ENCODE measurements around the gene WFDC8. TPM values are rescaled to one million over a fixed set of nuclear protein-coding genes. Genes with fewer than 3 reads are reported as not detected.
"Not testable (repeated sequence)": the region's sequence is repeated elsewhere in the genome, so short reads cannot be mapped to it uniquely, and the experiment has no call there.

Gene WFDC8
- polyA plus RNA-seq, 1 of the 3 experiments (the other 2 are of a cell fraction), result not detected

DNA sequence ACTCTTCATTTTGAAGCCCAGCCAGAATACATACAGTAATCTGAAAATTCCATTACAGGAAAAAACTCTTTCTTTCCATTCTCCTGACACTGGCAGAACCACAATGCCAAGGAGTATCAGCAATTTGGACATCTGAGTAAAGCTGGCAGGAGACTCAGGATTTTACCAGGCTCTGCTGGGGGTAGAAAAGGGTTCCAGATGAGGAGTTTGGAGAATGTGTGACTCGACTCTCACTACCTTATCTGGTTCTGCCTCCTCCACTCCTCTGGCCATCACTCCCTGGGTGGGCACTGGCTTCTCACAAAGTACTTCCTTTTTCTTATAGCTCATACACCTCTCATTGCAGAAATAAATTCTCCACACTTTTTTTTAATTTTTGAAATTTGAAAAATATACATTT is 10.6 kb upstream of the WFDC8 start:
- H4K20me1 ChIP-seq (ENCODE audit: insufficient read depth), result no peaks in the 10 kb centered on the region
- peaks cover 14% of the 10 kb centered on the region; the same call in 1 of the 2 replicates for H3K27me3 ChIP-seq (ENCODE audit: insufficient read depth)
- no peaks in the 10 kb centered on the region for H3K4me1 ChIP-seq (ENCODE audit: control insufficient read depth in 1 of 2, insufficient read depth in 2 of 2, low read depth in 1 of 2, low read length in 1 of 2)
- H3K9me2 ChIP-seq, result no peaks in the 10 kb centered on the region
- no peaks in the 10 kb centered on the region for H3K36me3 ChIP-seq (replicated peaks in 1 of 2; ENCODE audit: control insufficient read depth in 1 of 2, insufficient read depth in 2 of 2, low read length in 1 of 2)
- no peaks in the 10 kb centered on the region for H3K79me2 ChIP-seq (ENCODE audit: insufficient read depth)
- no peaks in the 10 kb centered on the region for H3F3A ChIP-seq (replicated peaks; ENCODE audit: insufficient read depth)
- WGBS (ENCODE audit: low lambda C conversion rate), result 0% methylated on average over 1 of the region's 1 CpG
- H3K27ac ChIP-seq (ENCODE audit: low read depth in 2 of 2, low read length in 1 of 2), result no peak overlapping the region
- H3K4me3 ChIP-seq (ENCODE audit: low read depth in 2 of 2, low read length in 1 of 2), result no peak overlapping the region
- no peak for DNase-seq
- H3K9me3 ChIP-seq, result no peaks in the 10 kb centered on the region
- H2AFZ ChIP-seq (ENCODE audit: low read depth), result no peak overlapping the region
- ChIA-PET CTCF (interaction anchor here (1.7 kb wide), 1 partner anchor 181 kb away, joined by 5 read pairs; no protein-coding TSS in a partner anchor), POLR2A (no interaction called here)
- no peak overlapping the region for H3K4me2 ChIP-seq
- no peak overlapping the region for H3K9ac ChIP-seq
- TF ChIP-seq SIN3A (IDR thresholded peaks at IDR 0.05; ENCODE audit: borderline replicate concordance, low read depth, low read length), result no peak
- TF ChIP-seq RAD21 (IDR thresholded peaks at IDR 0.05; ENCODE audit: low read length), result no peak
- no peak for TF ChIP-seq YY1 (IDR thresholded peaks at IDR 0.05; ENCODE audit: low read depth)

DNA sequence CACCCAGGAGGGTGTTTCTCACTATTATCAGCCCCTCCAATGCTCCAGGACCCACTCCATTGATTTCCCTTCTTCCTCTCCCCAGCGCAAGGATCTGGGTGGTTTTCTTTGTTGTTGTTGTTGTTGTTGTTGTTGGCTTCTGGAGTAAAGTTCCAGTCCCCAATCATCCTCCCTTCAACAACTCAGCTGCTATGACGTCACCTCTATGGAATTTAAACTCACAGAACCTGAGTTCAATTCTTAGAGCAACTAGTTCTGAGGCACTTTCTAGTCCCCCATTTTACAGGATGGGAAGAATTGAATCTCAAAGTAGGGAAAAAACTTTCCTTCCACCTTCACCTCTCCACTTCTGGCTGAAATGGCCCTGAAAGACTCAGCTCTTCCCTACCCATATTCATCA is 9.7 kb upstream of the WFDC8 start:
- ChIA-PET POLR2A (no interaction called here), CTCF (interaction anchor here (1.7 kb wide), 1 partner anchor 182 kb away, joined by 5 read pairs; no protein-coding TSS in a partner anchor)
- Histone ChIP-seq H3K27ac (ENCODE audit: low read depth in 2 of 2, low read length in 1 of 2) (no peak overlapping the region), H2AFZ (ENCODE audit: low read depth) (no peak overlapping the region), H3K9me3 (no peaks in the 10 kb centered on the region), H3K4me3 (ENCODE audit: low read depth in 2 of 2, low read length in 1 of 2) (no peak overlapping the region), H3F3A (replicated peaks; ENCODE audit: insufficient read depth) (no peaks in the 10 kb centered on the region), H4K20me1 (ENCODE audit: insufficient read depth) (no peaks in the 10 kb centered on the region), H3K9ac (no peak overlapping the region), H3K36me3 (replicated peaks in 1 of 2; ENCODE audit: control insufficient read depth in 1 of 2, insufficient read depth in 2 of 2, low read length in 1 of 2) (no peaks in the 10 kb centered on the region), H3K4me2 (no peak overlapping the region), H3K9me2 (no peaks in the 10 kb centered on the region), H3K27me3 (ENCODE audit: insufficient read depth) (peaks cover 20% of the 10 kb centered on the region; the same call in 1 of the 2 replicates), H3K79me2 (ENCODE audit: insufficient read depth) (no peaks in the 10 kb centered on the region), H3K4me1 (ENCODE audit: control insufficient read depth in 1 of 2, insufficient read depth in 2 of 2, low read depth in 1 of 2, low read length in 1 of 2) (no peaks in the 10 kb centered on the region)
- 3% methylated on average over 2 of the region's 2 CpGs for WGBS (ENCODE audit: low lambda C conversion rate)
- no peak for DNase-seq
- TF ChIP-seq FOXJ3 (CRISPR knock-in tag; IDR thresholded peaks at IDR 0.05) (no peak), TAF1 (IDR thresholded peaks at IDR 0.05; ENCODE audit: borderline replicate concordance, low read depth, low read length) (no peak), RXRA (IDR thresholded peaks at IDR 0.05; ENCODE audit: borderline replicate concordance, low read depth) (no peak), REST (IDR thresholded peaks at IDR 0.05; ENCODE audit: low read depth, low read length) (no peak), GATA2 (CRISPR knock-in tag; IDR thresholded peaks at IDR 0.05) (no peak), FOXM1 (IDR thresholded peaks at IDR 0.05; ENCODE audit: low read depth) (no peak), JUND (IDR thresholded peaks at IDR 0.05) (no peak), GABPA (IDR thresholded peaks at IDR 0.05; ENCODE audit: low read depth) (no peak), POLR2AphosphoS5 (IDR thresholded peaks at IDR 0.05; ENCODE audit: low read depth, low read length) (no peak), SMC3 (IDR thresholded peaks at IDR 0.05; ENCODE audit: low read depth, low read length) (no peak)
- TF ChIP-seq, protein P1, sequence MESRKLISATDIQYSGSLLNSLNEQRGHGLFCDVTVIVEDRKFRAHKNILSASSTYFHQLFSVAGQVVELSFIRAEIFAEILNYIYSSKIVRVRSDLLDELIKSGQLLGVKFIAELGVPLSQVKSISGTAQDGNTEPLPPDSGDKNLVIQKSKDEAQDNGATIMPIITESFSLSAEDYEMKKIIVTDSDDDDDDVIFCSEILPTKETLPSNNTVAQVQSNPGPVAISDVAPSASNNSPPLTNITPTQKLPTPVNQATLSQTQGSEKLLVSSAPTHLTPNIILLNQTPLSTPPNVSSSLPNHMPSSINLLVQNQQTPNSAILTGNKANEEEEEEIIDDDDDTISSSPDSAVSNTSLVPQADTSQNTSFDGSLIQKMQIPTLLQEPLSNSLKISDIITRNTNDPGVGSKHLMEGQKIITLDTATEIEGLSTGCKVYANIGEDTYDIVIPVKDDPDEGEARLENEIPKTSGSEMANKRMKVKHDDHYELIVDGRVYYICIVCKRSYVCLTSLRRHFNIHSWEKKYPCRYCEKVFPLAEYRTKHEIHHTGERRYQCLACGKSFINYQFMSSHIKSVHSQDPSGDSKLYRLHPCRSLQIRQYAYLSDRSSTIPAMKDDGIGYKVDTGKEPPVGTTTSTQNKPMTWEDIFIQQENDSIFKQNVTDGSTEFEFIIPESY (IDR thresholded peaks at IDR 0.05; ENCODE audit: borderline replicate concordance, low read depth), result no peak
- TF ChIP-seq, protein P2, sequence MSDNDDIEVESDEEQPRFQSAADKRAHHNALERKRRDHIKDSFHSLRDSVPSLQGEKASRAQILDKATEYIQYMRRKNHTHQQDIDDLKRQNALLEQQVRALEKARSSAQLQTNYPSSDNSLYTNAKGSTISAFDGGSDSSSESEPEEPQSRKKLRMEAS (IDR thresholded peaks at IDR 0.05; ENCODE audit: low read depth), result no peak

DNA sequence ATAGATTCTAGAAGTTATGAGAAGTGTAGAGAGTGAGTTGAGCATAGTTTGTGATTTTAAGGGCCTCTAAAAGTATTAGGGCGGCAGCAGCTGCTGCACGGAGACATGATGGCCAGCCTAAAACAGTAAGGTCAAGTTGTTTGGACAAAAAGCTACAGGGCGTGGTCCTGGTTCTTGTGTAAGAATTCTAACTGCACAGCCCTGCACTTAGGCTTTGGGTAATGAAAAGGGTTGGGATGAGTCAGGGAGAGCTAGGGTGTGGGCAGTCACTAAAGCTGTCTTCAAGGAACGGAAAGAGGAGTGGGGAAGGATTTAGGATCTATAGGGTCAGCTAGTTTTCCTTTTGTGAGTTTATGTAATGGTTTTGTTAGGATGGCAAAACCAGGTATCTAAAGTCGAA is 6.9 kb upstream of the WFDC8 start:
- POLR2A ChIA-PET, result not testable (repeated sequence)

More for the DNA sequence above, 6.9 kb upstream of the WFDC8 start:
- 21% methylated on average over 5 of the region's 5 CpGs for WGBS (ENCODE audit: low lambda C conversion rate)
- H3K9ac ChIP-seq; H3K4me1 ChIP-seq (ENCODE audit: control insufficient read depth in 1 of 2, insufficient read depth in 2 of 2, low read depth in 1 of 2, low read length in 1 of 2); H4K20me1 ChIP-seq (ENCODE audit: insufficient read depth); H3K4me3 ChIP-seq (ENCODE audit: low read depth in 2 of 2, low read length in 1 of 2); H3K9me2 ChIP-seq; DNase-seq; H3K79me2 ChIP-seq (ENCODE audit: insufficient read depth); H3K9me3 ChIP-seq; H2AFZ ChIP-seq (ENCODE audit: low read depth); H3K27ac ChIP-seq (ENCODE audit: low read depth in 2 of 2, low read length in 1 of 2); H3K4me2 ChIP-seq; H3K36me3 ChIP-seq (replicated peaks in 1 of 2; ENCODE audit: control insufficient read depth in 1 of 2, insufficient read depth in 2 of 2, low read length in 1 of 2); H3F3A ChIP-seq (replicated peaks; ENCODE audit: insufficient read depth): not testable (repeated sequence)
- peaks cover 40% of the 10 kb centered on the region; the same call in 1 of the 2 replicates for H3K27me3 ChIP-seq (ENCODE audit: insufficient read depth)
- CTCF ChIA-PET, result interaction anchor here (1.9 kb wide), 1 partner anchor 185 kb away, joined by 6 read pairs; no protein-coding TSS in a partner anchor

Data from SK-N-SH (cell line).